ENCODE data around the gene CDK19. TPM values are rescaled to one million over a fixed set of nuclear protein-coding genes. Genes with fewer than 3 reads are reported as not detected.
A peak's percentile ranks its signal among the peaks of the same experiment; 100 is the strongest.

CDK19 gene
- total RNA-seq, 1 donor from 2014 or later: 34.4 TPM

- no peaks in the 10 kb centered on the region for H3K36me3 ChIP-seq
- H3K9me3 ChIP-seq (ENCODE audit: low read depth): no peaks in the 10 kb centered on the region
- peaks cover 14% of the 10 kb centered on the region for H4K20me1 ChIP-seq (ENCODE audit: low read depth)
- DNase-seq (ENCODE audit: low spot score): no peak
- Mint-ChIP-seq H3K4me1 (no peaks in the 10 kb centered on the region), H3K36me3 (no peaks in the 10 kb centered on the region), H3K9me3 (no peaks in the 10 kb centered on the region), H3K4me3 (no peak overlapping the region), H3K27ac (no peak overlapping the region), H3K27me3 (ENCODE audit: insufficient read depth, low read depth) (no peaks in the 10 kb centered on the region)
- no peak overlapping the region for H3K4me3 ChIP-seq
- no peak overlapping the region for H2AFZ ChIP-seq (replicated peaks)
- H3K79me2 ChIP-seq (ENCODE audit: low read depth): peaks cover 1% of the 10 kb centered on the region
- no peak overlapping the region for H3K9ac ChIP-seq
- no peaks in the 10 kb centered on the region for H3K4me1 ChIP-seq
- no peaks in the 10 kb centered on the region for H3K27me3 ChIP-seq
- no peak overlapping the region for H3K4me2 ChIP-seq
- TF ChIP-seq EZH2phosphoT487 (IDR thresholded peaks at IDR 0.05) (no peak), EZH2 (IDR thresholded peaks at IDR 0.05) (no peak)
- TF ChIP-seq, protein P1, sequence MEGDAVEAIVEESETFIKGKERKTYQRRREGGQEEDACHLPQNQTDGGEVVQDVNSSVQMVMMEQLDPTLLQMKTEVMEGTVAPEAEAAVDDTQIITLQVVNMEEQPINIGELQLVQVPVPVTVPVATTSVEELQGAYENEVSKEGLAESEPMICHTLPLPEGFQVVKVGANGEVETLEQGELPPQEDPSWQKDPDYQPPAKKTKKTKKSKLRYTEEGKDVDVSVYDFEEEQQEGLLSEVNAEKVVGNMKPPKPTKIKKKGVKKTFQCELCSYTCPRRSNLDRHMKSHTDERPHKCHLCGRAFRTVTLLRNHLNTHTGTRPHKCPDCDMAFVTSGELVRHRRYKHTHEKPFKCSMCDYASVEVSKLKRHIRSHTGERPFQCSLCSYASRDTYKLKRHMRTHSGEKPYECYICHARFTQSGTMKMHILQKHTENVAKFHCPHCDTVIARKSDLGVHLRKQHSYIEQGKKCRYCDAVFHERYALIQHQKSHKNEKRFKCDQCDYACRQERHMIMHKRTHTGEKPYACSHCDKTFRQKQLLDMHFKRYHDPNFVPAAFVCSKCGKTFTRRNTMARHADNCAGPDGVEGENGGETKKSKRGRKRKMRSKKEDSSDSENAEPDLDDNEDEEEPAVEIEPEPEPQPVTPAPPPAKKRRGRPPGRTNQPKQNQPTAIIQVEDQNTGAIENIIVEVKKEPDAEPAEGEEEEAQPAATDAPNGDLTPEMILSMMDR (IDR thresholded peaks at IDR 0.05): no peak
- no peak overlapping the region for H3K27ac ChIP-seq
- no peaks in the 10 kb centered on the region for H3F3A ChIP-seq (ENCODE audit: low read depth)
Observed at GRCh38 chr6:110683241-110683640, 132.0 kb downstream of the CDK19 start.

DNA sequence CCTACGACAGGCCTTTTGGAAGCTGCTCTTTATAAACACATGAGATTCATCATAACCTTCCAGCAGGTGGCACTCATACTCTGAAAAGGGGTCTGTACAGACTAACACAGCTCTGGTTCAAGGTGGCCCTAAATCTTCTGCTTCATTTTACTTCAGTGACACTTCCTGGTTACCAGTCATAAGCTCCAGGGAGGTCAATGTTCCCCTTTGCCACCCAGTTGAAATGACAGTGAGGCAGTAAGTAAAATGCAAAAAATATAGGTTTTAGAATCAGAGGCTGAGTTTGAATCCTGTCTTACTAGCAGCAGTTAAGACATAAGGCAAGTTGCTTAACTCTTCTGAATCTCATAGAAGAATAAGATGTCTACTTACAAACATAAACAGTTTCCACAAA lies 132.8 kb downstream of the CDK19 start:
- H3K36me3 ChIP-seq: no peaks in the 10 kb centered on the region

DNA sequence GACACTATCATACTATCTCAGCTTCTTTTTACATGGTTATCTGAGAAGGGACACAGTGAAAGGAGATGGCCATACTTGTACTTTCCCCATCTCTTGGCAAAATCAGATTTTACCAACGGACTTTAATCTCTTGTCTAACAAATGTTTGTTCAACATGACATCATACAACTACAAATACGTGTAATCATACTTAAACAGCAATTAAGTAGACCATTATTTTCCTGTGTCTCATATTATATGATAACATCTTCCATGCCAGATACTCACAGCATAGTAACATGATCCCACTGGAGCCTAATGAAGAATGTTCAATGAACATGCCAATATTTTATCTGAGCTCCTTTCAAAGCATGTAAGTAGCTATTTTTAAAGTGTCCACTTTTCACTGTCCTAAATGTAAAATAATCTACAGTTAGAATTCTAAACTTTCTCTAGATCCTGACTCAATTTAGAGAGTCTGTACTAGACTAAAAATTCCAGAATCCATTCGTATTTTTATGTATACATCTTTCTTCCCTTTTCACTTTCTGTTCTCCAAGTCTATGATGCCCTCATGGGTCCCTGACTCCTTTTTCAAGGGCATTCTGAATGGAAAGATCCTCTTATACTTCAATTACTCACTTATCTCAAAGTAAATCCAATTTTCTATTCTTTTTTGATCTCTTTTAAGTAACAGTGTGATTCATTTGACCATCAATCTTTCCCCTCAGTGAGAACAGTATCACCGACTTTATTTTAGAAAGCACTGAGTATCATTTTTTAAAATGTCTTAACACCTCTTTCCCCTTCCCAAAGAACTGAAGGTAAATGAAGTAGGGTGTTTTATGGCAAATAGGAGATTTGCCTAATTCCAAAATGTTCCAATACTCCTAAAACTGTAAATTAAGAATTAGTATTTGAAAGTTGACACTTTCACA lies 133.5 kb downstream of the CDK19 start:
- no peaks in the 10 kb centered on the region for H3K27me3 ChIP-seq
- H3F3A ChIP-seq (ENCODE audit: low read depth): no peaks in the 10 kb centered on the region
- no peak overlapping the region for H3K4me3 ChIP-seq
- H3K9me3 ChIP-seq (ENCODE audit: low read depth): no peaks in the 10 kb centered on the region
- H3K27me3 Mint-ChIP-seq (ENCODE audit: insufficient read depth, low read depth): no peaks in the 10 kb centered on the region
- peaks cover 11% of the 10 kb centered on the region for H4K20me1 ChIP-seq (ENCODE audit: low read depth)
- no peaks in the 10 kb centered on the region for H3K36me3 ChIP-seq
- no peaks in the 10 kb centered on the region for H3K4me1 ChIP-seq
- no peak overlapping the region for H3K27ac ChIP-seq
- H3K9ac ChIP-seq: no peak overlapping the region
- no peaks in the 10 kb centered on the region for H3K9me3 Mint-ChIP-seq
- no peaks in the 10 kb centered on the region for H3K4me1 Mint-ChIP-seq
- H3K4me2 ChIP-seq: no peak overlapping the region
- H3K4me3 Mint-ChIP-seq: no peak overlapping the region
- TF ChIP-seq, protein P1 (IDR thresholded peaks at IDR 0.05): no peak
- no peak for TF ChIP-seq EZH2 (IDR thresholded peaks at IDR 0.05)
- no peak for TF ChIP-seq EZH2phosphoT487 (IDR thresholded peaks at IDR 0.05)
- no peak for DNase-seq (ENCODE audit: low spot score)
- H2AFZ ChIP-seq (replicated peaks): no peak overlapping the region
- H3K36me3 Mint-ChIP-seq: no peaks in the 10 kb centered on the region
- H3K79me2 ChIP-seq (ENCODE audit: low read depth): peaks cover 4% of the 10 kb centered on the region
- H3K27ac Mint-ChIP-seq: no peak overlapping the region

More for the DNA sequence above, 132.8 kb downstream of the CDK19 start:
- Histone ChIP-seq H3K4me1 (no peaks in the 10 kb centered on the region), H3K4me2 (no peak overlapping the region), H3K27ac (no peak overlapping the region), H3F3A (ENCODE audit: low read depth) (no peaks in the 10 kb centered on the region), H3K9ac (no peak overlapping the region), H3K79me2 (ENCODE audit: low read depth) (no peaks in the 10 kb centered on the region), H3K27me3 (no peaks in the 10 kb centered on the region), H3K9me3 (ENCODE audit: low read depth) (no peaks in the 10 kb centered on the region), H3K4me3 (no peak overlapping the region), H4K20me1 (ENCODE audit: low read depth) (peaks cover 14% of the 10 kb centered on the region), H2AFZ (replicated peaks) (no peak overlapping the region)
- no peaks in the 10 kb centered on the region for H3K27me3 Mint-ChIP-seq (ENCODE audit: insufficient read depth, low read depth)
- H3K9me3 Mint-ChIP-seq: no peaks in the 10 kb centered on the region
- DNase-seq (ENCODE audit: low spot score): peak; percentile 78
- H3K27ac Mint-ChIP-seq: no peak overlapping the region
- TF ChIP-seq EZH2phosphoT487 (IDR thresholded peaks at IDR 0.05): no peak
- no peak for TF ChIP-seq EZH2 (IDR thresholded peaks at IDR 0.05)
- TF ChIP-seq, protein P1 (IDR thresholded peaks at IDR 0.05): peak; percentile 67
- no peaks in the 10 kb centered on the region for H3K36me3 Mint-ChIP-seq
- H3K4me1 Mint-ChIP-seq: no peaks in the 10 kb centered on the region
- H3K4me3 Mint-ChIP-seq: no peak overlapping the region
